HepG2 (cell line): Measurements from ENCODE around the gene PALMD. TPM values are rescaled to one million over a fixed set of nuclear protein-coding genes. Genes with fewer than 3 reads are reported as not detected.
A peak's percentile ranks its signal among the peaks of the same experiment; 100 is the strongest.

Source experiments
- ATF6 ChIP-seq: sonication (generic); formaldehyde crosslinking; conservative IDR thresholded peaks from 2 replicates; pipeline ENCODE4 v1.4.0; 2020; ENCODE audit warnings: missing genetic modification reagents
- GTF2F1 ChIP-seq: fragments of 150-350 bp; IDR thresholded peaks from 2 replicates; pipeline ENCODE4 v1.6.1; 2014; ENCODE audit warnings: low read length
- HINFP ChIP-seq: sonication (generic); formaldehyde crosslinking; IDR thresholded peaks from 2 replicates; pipeline ENCODE4 v1.4.0; 2020; ENCODE audit warnings: low read depth, mild to moderate bottlenecking, missing genetic modification reagents
- HOXA9 ChIP-seq: sonication (generic); formaldehyde crosslinking; IDR thresholded peaks from 2 replicates; pipeline ENCODE4 v1.8.1; 2022; ENCODE audit warnings: missing genetic modification reagents, mild to moderate bottlenecking, moderate library complexity, borderline replicate concordance
- MAFF ChIP-seq: IDR thresholded peaks from 2 replicates; pipeline ENCODE4 v1.6.1; 2011; ENCODE audit warnings: low read depth, low read length, improper control_type of control experiment
- POLR2G ChIP-seq: fragments of 200-400 bp; formaldehyde crosslinking; IDR thresholded peaks from 2 replicates; pipeline ENCODE4 v1.6.1; 2018; ENCODE audit warnings: mild to moderate bottlenecking, low read depth, low read length, moderate library complexity
- PRPF4 ChIP-seq: fragments of 200-400 bp; formaldehyde crosslinking; IDR thresholded peaks from 2 replicates; pipeline ENCODE4 v1.6.1; 2016; ENCODE audit warnings: low read length, low read depth; ENCODE audit not compliant: poor library complexity, severe bottlenecking
- RARG ChIP-seq: sonication (generic); formaldehyde crosslinking; IDR thresholded peaks from 2 replicates; pipeline ENCODE4 v1.4.0; 2020; ENCODE audit warnings: low read depth, mild to moderate bottlenecking, missing genetic modification reagents
- RBM22 ChIP-seq: fragments of 200-400 bp; formaldehyde crosslinking; optimal IDR thresholded peaks from 2 replicates; pipeline ENCODE3; 2017; ENCODE audit warnings: mild to moderate bottlenecking, low read length, moderate library complexity
- SOX5 ChIP-seq: IDR thresholded peaks from 2 replicates; pipeline ENCODE4 v1.6.1; 2016; ENCODE audit warnings: borderline replicate concordance
- STAT6 ChIP-seq: sonication (generic); formaldehyde crosslinking; IDR thresholded peaks from 2 replicates; pipeline ENCODE4 v1.4.0; 2020; ENCODE audit warnings: missing genetic modification reagents, mild to moderate bottlenecking, borderline replicate concordance
- TMF1 ChIP-seq: sonication (generic); formaldehyde crosslinking; IDR thresholded peaks from 2 replicates; pipeline ENCODE4 v1.8.1; 2022; ENCODE audit warnings: low read depth, missing genetic modification reagents
- U2AF1 ChIP-seq: fragments of 200-400 bp; formaldehyde crosslinking; optimal IDR thresholded peaks from 2 replicates; pipeline ENCODE3; 2017; ENCODE audit warnings: mild to moderate bottlenecking, low read depth, low read length
- ZC3H4 ChIP-seq: sonication (generic); formaldehyde crosslinking; IDR thresholded peaks from 2 replicates; pipeline ENCODE4 v1.4.0; 2020; ENCODE audit warnings: missing genetic modification reagents, borderline replicate concordance
- ZFP36 ChIP-seq: fragments of 150-350 bp; IDR thresholded peaks from 2 replicates; pipeline ENCODE4 v1.6.1; 2018; ENCODE audit warnings: borderline replicate concordance, low read length, low read depth; ENCODE audit not compliant: partially characterized antibody
- ZKSCAN1 ChIP-seq: fragments of 150-350 bp; IDR thresholded peaks from 2 replicates; pipeline ENCODE4 v1.6.1; 2014; ENCODE audit warnings: low read length
- ZMYM2 ChIP-seq: sonication (generic); formaldehyde crosslinking; IDR thresholded peaks from 2 replicates; pipeline ENCODE4 v1.8.0; 2022; ENCODE audit warnings: mild to moderate bottlenecking, missing genetic modification reagents
- ZNF619 ChIP-seq: sonication (generic); formaldehyde crosslinking; IDR thresholded peaks from 2 replicates; pipeline ENCODE4 v1.4.0; 2020; ENCODE audit warnings: mild to moderate bottlenecking, missing genetic modification reagents
- ZNF784 ChIP-seq: sonication (generic); formaldehyde crosslinking; IDR thresholded peaks from 2 replicates; pipeline ENCODE4 v1.5.1; 2020; ENCODE audit warnings: missing genetic modification reagents, mild to moderate bottlenecking, borderline replicate concordance
- ZSCAN5A ChIP-seq: sonication (generic); formaldehyde crosslinking; IDR thresholded peaks from 2 replicates; pipeline ENCODE4 v1.8.0; 2022; ENCODE audit warnings: mild to moderate bottlenecking, missing genetic modification reagents, borderline replicate concordance
- polyA plus RNA-seq, 8 experiments: library from polyadenylated mRNA; depleted of rRNA in 3 of 8; stranded (reverse) in 7 of 8; unstranded in 1 of 8; fragments of >200 nt; fragmentation: Illumina TruSeq in 4 of 8; extraction: Trizol in 4 of 8; gene quantifications; 2 replicates each; pipeline versions ENCODE4 v1.2.1 to v1.2.3, GENCODE V29; 2011 to 2016; ENCODE audit warnings: low read depth in 4 of 8, missing spikeins in 1 of 8, mixed read lengths in 1 of 8; ENCODE audit not compliant: insufficient read depth in 1 of 8
- total RNA-seq, 5 experiments: library from RNA; depleted of rRNA; stranded (reverse); fragments of >200 nt; fragmentation: Illumina TruSeq; extraction: Trizol; gene quantifications; 2 replicates each; pipeline ENCODE4 v1.2.3, GENCODE V29; 2016; ENCODE audit warnings: low read depth in 1 of 5

Gene PALMD
- total and polyA plus RNA-seq, 2 of the 13 experiments (the other 11 are each of a cell fraction or from before 2014, with no cell fraction given) = 5.5 to 31.1 TPM

GRCh38 chr1:99645699-99646531, at the start of gene PALMD (continued):
- TF ChIP-seq ATF6 = no peak
- TF ChIP-seq STAT6 = no peak
- no peak for TF ChIP-seq HOXA9 (CRISPR knock-in tag)
- no peak for TF ChIP-seq ZSCAN5A (CRISPR knock-in tag)
- no peak for TF ChIP-seq GTF2F1
- TF ChIP-seq MAFF = no peak
- no peak for TF ChIP-seq TMF1 (CRISPR knock-in tag)
- TF ChIP-seq ZFP36 = no peak
- no peak for TF ChIP-seq RARG (CRISPR knock-in tag)
- peak; percentile 78; the same call in 1 of the 2 replicates for TF ChIP-seq ZNF784 (CRISPR knock-in tag)
- TF ChIP-seq SOX5 (CRISPR knock-in tag) = peak; percentile 22; the same call in 1 of the 2 replicates
- peak; percentile 38 for TF ChIP-seq RBM22
- TF ChIP-seq U2AF1 = no peak
- no peak for TF ChIP-seq ZKSCAN1
- no peak for TF ChIP-seq ZMYM2 (CRISPR knock-in tag)
- TF ChIP-seq HINFP (CRISPR knock-in tag) = no peak
- TF ChIP-seq ZC3H4 (CRISPR knock-in tag) = no peak
- no peak for TF ChIP-seq PRPF4
- peak; percentile 72 for TF ChIP-seq POLR2G
- TF ChIP-seq ZNF619 (CRISPR knock-in tag) = peak; percentile 61; the same call in 1 of the 2 replicates
